ENCODE data around the gene ITM2A. TPM values are rescaled to one million over a fixed set of nuclear protein-coding genes. Genes with fewer than 3 reads are reported as not detected.

The ITM2A gene
- total and polyA plus RNA-seq, 2 donors (not counting 3 experiments of a cell fraction or from before 2014, with no cell fraction given), result 3.9 to 10.2 TPM

DNA sequence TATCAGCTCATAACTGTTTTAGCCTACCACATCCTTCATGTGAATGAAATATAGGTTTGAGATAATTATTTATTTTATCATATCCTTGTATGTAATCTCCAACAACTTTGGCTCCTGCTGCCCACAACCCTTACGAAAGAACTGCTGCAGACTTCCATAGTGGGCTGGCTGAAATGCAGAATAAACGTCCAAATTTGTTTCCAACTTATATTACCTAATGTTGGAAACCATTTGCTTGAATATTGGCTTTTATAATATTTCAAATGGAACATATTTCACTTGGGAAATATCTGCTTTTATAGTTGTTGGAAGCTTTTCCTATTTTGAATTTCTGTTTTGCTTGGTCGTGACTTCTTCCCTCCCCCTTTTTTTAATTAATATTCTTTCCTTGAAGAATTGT, 45.0 kb upstream of the ITM2A start:
- POLR2A ChIA-PET, result no interaction called here

More for the DNA sequence above, 45.0 kb upstream of the ITM2A start:
- FAIRE-seq (no peak), DNase-seq (ENCODE audit: low read depth, low spot score) (no peak)
- no peak overlapping the region for H3K4me3 ChIP-seq (replicated peaks in 1 of 3; ENCODE audit: insufficient read depth in 1 of 3, low read depth in 1 of 3, low read length in 3 of 3)
- CTCF ChIA-PET, result interaction anchor here (1.0 to 2.3 kb wide), 5 partner anchors 142 to 1321 kb away, joined by 4 to 11 read pairs (median 5); no protein-coding TSS in a partner anchor
- dilution Hi-C loops (cut with MboI; ENCODE audit: extremely low pct_ligation_motif_present, low sequenced_read_pairs), result no loop called here
- H3K79me2 ChIP-seq (ENCODE audit: control insufficient read depth, insufficient read depth, low read length), result no peaks in the 10 kb centered on the region
- H3K9ac ChIP-seq (replicated peaks; ENCODE audit: extremely low read depth, insufficient read depth, low read length), result no peak overlapping the region
- no peaks in the 10 kb centered on the region for H3K27me3 ChIP-seq (ENCODE audit: control insufficient read depth in 2 of 2, insufficient read depth in 2 of 2, low read length in 2 of 2)
- TF ChIP-seq EZH2 (IDR thresholded peaks at IDR 0.05; ENCODE audit: borderline replicate concordance, low read depth, low read length, severe bottlenecking), result no peak
- TF ChIP-seq MYC (IDR thresholded peaks at IDR 0.05; ENCODE audit: low read depth, low read length), result no peak
- no peak for TF ChIP-seq JUN (IDR thresholded peaks at IDR 0.05; ENCODE audit: borderline replicate concordance, insufficient read depth, insufficient read length, low read depth)
- TF ChIP-seq GATA2 (IDR thresholded peaks at IDR 0.05; ENCODE audit: insufficient read depth, insufficient read length, low read depth, low read length), result no peak
- TF ChIP-seq, protein P1, sequence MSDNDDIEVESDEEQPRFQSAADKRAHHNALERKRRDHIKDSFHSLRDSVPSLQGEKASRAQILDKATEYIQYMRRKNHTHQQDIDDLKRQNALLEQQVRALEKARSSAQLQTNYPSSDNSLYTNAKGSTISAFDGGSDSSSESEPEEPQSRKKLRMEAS (IDR thresholded peaks at IDR 0.05; ENCODE audit: insufficient read depth, insufficient read length), result no peak
- TF ChIP-seq POLR2A (IDR thresholded peaks at IDR 0.05; ENCODE audit: low read depth, low read length), result no peak
- TF ChIP-seq POLR2AphosphoS5 (IDR thresholded peaks at IDR 0.05; ENCODE audit: insufficient read depth, low read depth, low read length), result no peak
- no peak for TF ChIP-seq FOS (IDR thresholded peaks at IDR 0.05; ENCODE audit: borderline replicate concordance, insufficient read depth, low read length)
- TF ChIP-seq, protein P2, sequence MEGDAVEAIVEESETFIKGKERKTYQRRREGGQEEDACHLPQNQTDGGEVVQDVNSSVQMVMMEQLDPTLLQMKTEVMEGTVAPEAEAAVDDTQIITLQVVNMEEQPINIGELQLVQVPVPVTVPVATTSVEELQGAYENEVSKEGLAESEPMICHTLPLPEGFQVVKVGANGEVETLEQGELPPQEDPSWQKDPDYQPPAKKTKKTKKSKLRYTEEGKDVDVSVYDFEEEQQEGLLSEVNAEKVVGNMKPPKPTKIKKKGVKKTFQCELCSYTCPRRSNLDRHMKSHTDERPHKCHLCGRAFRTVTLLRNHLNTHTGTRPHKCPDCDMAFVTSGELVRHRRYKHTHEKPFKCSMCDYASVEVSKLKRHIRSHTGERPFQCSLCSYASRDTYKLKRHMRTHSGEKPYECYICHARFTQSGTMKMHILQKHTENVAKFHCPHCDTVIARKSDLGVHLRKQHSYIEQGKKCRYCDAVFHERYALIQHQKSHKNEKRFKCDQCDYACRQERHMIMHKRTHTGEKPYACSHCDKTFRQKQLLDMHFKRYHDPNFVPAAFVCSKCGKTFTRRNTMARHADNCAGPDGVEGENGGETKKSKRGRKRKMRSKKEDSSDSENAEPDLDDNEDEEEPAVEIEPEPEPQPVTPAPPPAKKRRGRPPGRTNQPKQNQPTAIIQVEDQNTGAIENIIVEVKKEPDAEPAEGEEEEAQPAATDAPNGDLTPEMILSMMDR (IDR thresholded peaks at IDR 0.05; ENCODE audit: extremely low read depth in 1 of 2, insufficient read depth in 1 of 2, low read depth in 1 of 2, low read length in 2 of 2), result no peak
- H3K9me3 ChIP-seq (replicated peaks; ENCODE audit: control insufficient read depth, insufficient read depth, low read length), result no peaks in the 10 kb centered on the region
- no peaks in the 10 kb centered on the region for H3K9me1 ChIP-seq (replicated peaks; ENCODE audit: control insufficient read depth, extremely low read depth, insufficient read depth, low read length)
- BruUV-seq (replicated peaks), result no TSS peak
- H3K36me3 ChIP-seq (ENCODE audit: control insufficient read depth in 2 of 2, extremely low read depth in 1 of 2, insufficient read depth in 2 of 2, low read length in 2 of 2), result no peaks in the 10 kb centered on the region
- no peaks in the 10 kb centered on the region for H4K20me1 ChIP-seq (replicated peaks; ENCODE audit: control insufficient read depth, extremely low read depth, insufficient read depth, low read length)
- intact Hi-C loops (cut with micrococcal nuclease), result loop anchor here (2.0 to 5.0 kb wide), 2 partner anchors 45 to 331 kb away; partner anchors contain the start of gene ITM2A
- H3K27ac ChIP-seq (ENCODE audit: insufficient read depth, low read depth, low read length), result no peak overlapping the region
- H3K4me1 ChIP-seq (ENCODE audit: control insufficient read depth, extremely low read depth, insufficient read depth, low read length), result no peaks in the 10 kb centered on the region
- H2AFZ ChIP-seq (ENCODE audit: low read depth, low read length), result no peak overlapping the region
- no peak overlapping the region for H3K4me2 ChIP-seq (ENCODE audit: insufficient read depth, low read length)
